Hematopoietic multipotent progenitor cell treated with erythropoietin and hydrocortisone succinate and interleukin-3 and kit ligand, for 15 days (in vitro differentiated cells): ENCODE measurements around the gene NAPA.
A peak's percentile ranks its signal among the peaks of the same experiment; 100 is the strongest.

Source experiments
- DNase-seq: peaks from one replicate; pipeline ENCODE4 v3.0.0-alpha.2; 2015; ENCODE audit warnings: low spot score

Gene NAPA

GRCh38 chr19:47514869-47515588 lies at the start of gene NAPA:
NAPA (minus strand) TSS chr19:47515063; CDS start chr19:47514940, 123 bp downstream.
- DNase-seq = peak; percentile 100

DNA sequence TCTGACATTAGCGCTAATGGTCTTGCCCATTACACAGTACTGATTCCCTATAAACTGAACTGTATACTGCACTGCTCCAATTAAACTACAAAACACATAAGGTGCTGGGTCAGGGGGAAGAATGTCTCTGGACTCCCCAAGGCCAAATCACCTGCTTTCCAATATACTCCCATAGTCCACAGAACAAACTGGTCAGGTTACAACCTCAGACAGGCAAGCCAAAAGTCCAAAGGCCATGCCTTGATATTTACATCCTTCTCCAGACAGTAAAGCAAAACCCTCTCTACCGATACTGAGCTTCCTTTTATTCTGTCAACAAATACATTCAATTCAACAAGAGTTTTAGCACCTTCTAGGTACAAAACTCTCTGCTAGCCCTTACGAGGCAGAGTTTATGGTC lies 49.2 kb upstream of the NAPA start:
- no peak for DNase-seq

DNA sequence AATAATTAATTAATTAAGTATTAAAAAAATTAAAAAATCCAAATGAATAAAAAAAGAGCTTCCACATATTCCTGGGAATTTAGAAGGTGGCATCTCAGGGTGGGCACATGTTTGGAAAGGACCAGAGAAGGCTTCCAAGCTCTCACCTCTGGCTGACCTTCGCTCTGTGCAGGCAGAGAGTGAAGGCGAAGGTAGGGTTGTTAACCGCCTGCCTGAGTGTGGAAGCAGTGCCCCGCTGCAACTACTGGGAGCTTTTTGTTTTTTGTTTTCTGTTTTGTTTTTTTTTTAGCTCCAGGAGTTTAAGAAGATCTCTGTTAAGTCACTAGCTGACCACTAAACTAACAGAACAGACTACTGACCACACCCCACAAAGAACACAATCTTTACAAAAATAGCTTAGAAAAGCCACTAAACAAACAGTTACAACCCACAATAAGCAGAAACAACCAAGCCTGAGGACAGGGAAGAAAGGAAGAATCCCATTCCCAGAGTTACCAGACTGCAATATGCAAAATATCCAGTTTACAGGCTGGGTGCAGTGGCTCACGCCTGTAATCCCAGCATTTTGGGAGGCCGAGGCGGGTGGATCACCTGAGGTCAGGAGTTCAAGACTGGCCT lies 46.7 kb upstream of the NAPA start:
- no peak for DNase-seq

DNA sequence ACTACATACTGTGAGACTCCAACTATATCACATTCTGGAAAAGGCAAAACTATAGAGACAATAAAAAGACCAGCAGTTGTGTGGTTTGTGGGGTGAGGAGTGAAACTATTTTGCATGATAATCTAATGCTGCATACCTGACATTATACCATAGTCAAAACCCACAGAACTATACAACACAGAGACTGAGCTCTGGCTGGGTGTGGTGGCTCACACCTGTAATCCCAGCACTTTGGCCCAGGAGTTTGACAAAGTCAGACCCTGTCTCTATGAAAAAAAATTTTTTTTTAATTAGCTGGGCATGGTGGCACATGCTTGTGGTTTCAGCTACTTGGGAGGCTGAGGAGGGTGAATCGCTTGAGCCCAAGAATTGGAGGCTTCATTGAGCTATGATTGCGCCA lies 46.1 kb upstream of the NAPA start:
- DNase-seq = no peak

GRCh38 chr19:47550129-47550528 lies 35.3 kb upstream of the NAPA start:
- DNase-seq = no peak

DNA sequence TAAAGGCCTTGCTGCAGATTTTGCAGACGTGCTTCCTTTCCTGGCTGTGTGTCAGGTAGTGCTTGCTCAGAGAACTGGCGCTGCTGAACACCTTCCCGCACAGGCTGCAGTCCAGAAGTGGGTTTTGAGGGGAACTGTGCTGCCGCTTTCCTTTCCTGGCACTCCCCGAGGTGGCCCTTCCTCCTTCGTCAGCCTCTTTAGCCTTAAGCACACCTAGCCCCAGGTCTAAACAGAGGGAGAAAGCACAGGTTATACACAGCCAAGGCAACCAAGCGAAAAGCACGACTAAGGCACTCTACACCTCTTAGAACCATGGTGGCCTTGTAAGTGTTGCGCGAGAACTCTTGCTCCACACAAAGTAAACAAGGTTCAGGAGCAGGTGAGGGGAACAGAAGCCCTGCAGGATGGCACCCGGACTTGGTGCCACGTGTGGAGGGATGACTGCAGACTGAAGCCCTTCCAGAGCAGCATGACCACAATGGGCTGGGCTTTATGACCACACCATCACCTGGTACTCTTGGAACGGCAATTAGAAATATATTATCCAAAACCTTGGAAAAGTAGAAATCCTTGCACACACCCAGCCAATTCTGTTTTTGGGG lies 34.5 kb upstream of the NAPA start:
- no peak for DNase-seq

GRCh38 chr19:47547199-47547598 lies 32.3 kb upstream of the NAPA start:
- no peak for DNase-seq

DNA sequence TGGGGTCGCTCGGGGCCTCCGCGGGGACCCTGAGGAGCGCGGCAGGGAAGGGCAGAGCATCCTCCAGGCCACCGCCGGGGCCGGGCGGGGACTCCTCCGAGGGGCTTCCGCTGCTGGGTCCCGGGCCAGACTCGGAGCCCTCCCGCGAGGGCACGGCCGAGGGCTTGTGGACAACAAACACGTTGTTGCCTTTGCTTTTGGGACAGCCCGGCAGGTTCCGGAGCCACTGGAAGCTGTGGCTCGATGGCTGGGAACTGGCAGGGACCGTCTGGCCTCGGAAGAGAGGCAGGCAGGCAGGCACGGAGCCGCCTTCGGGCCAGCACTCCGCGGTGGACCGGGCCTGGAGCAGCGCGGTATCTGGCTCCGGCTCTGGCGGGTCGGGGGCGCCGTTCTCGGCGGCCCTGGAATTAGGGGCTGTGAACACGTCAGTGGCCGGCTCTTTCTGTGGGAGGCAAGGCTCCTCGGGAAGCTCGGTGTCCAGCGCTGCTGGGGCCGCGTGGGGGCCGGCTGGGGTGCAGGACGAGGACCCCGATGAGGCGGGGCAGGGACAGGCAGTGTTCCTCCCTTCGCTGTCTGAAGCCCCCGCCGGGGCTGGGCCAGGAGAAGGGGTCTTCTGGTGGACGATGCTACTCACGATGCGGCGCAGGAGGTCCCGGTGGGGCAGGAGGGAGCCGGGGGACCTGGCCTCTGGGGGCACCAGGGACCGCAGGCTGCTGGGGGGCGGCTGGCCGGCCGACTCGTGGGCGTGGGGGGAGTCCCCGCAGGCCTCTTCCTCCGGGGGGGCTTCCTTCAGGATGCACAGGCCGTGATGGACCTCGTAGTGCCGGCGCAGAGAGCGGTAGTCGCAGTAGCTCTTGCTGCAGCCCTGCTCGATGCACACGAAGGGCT lies 30.4 kb upstream of the NAPA start:
- no peak for DNase-seq

DNA sequence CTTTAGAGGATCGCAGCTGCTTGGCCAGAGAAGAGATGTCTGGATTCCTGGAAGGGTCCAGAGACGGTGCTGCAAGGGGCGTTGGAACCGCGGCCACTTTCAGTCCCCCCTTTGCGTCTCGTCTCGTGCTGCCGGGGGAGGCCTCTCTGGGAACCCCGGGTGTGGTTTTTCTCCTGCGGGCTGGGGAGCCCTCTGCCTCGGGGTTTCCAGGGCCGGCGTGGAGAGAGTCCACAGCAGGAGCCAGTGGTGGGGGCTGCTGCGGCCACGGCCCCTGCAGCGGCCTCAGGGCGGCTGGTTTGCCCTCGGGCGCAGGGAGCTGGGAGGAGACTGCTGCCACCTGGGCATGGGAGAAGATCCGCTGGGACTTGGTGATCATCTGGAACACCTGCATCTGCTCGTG lies 29.6 kb upstream of the NAPA start:
- no peak for DNase-seq

DNA sequence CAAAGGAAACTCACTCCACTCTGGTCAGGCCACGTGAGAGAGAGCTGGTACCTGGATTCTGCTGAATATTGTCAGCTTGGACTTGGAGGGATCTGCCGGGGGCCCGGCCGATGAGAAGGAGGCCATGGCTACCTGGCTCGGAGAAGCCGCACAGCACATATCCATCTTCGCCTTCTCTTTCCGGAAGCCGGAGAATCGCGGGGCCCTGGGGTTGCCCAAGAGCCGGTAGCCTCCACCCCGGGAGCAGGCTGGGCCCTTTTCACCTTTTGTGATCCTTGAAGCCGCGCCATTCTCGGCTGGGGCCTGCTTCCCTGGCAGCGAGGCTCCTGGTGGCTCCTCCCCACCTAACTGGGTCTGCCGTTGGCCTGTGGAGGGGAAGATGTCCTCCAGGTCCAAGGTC lies 29.2 kb upstream of the NAPA start:
- DNase-seq = no peak

GRCh38 chr19:47542030-47542475 lies 27.2 kb upstream of the NAPA start:
- DNase-seq = no peak

- no peak for DNase-seq
Observed at GRCh38 chr19:47541518-47541917, 26.7 kb upstream of the NAPA start.

DNA sequence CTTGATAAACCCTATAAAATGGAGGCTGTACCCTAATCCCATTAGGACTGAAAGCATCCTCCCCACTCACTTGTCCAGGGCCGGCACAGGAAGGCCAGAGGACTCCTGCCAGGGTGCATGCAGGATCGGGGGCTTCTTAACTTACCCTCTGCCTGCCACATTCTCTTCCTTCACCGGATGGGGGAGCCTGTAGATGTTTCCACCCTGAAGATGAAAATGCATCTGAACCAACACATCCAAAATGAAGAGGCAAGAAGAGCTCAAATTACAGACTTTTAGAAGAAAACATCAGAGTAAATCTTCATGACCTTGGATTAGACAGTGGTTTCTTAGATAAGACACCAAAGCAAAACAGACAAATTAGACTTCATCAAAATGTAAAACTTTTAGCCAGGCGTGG lies 25.9 kb upstream of the NAPA start:
- no peak for DNase-seq

DNA sequence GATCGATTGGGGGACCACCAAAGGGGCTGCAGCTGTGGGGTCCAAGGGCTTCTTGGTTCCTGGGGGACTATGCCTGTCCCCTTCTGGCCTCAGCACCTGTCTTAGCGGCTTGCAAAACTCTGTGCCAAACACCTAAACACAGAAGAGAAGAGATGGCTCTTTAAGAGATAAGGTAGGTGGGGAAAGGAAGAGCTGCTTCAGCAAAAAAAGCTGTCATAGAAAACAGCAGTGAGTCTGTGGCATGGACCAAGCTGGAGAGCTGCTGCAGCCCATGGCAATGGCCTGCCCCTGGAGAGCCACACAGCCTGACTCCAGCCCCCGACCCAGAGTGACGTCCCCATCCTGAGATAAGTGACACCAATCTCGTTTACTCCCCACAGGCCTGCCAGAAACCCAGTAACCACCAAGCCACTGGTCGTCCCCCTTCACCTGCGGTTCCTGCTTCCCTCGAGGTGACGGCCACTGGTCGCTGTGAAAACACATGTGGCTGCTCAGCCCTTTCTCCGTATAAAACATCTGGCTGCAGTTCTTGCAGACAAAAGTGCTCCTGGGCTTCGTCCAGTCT lies 25.0 kb upstream of the NAPA start:
- no peak for DNase-seq

DNA sequence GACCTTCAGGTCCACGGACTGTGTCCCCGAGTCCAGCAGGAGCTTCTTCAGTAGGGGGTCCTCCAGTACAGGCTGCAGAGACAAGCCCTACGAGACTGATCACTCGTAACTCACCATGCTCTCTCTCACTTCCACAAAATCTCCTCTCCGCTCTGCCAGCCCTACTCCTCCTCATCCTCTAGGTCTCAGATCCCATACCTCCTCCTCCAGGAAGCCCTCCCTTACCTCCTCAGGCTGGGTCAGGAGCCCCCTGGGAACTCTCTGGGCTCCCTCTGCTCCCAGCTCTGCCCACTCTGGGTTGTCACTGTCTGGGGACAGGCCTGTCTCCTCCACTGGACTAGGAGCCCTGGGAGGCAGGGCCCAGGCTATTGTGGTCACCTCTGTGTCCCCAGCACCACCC lies 23.9 kb upstream of the NAPA start:
- DNase-seq = no peak

DNA sequence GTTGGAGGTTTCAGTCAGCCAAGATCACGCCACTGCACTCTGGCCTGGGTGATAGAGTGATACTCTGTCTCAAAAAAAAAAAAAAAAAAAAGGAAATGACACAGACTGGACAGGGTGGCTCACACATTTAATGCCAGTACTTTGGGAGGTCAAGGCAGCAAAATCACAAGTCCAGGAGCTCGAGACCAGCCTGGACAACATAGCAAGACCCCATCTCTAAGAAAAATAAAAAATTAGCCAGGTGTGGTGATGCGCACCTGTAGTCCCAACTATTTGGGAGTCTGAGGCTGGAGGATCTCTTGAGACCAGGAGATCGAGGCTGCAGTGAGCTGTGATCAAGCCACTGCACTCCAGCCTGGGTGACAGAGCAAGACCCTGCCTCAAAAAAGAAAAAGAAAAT lies 22.6 kb upstream of the NAPA start:
- no peak for DNase-seq

DNA sequence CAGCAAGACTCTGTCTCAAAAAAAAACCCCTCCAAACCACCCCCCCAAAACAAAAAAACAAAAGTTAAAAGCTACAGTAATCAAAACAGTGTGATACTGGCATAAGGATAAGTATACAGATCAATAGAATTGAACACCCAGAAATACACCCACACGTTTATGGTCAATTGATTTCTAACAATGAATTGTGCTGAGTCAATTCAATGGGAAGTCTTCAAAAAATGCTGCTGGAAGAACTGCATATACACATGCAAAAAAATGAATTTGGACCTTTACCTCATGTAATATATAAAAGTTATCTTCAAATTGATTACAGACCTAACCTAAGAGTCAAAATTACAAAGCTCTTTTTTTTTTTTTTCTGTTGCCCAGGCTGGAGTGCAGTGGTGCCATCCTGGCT lies 19.8 kb upstream of the NAPA start:
- no peak for DNase-seq

- DNase-seq = no peak
Observed at GRCh38 chr19:47531640-47532387, 17.0 kb upstream of the NAPA start.

GRCh38 chr19:47529018-47529742 lies 14.3 kb upstream of the NAPA start:
- DNase-seq = no peak

GRCh38 chr19:47526798-47527197 lies 11.9 kb upstream of the NAPA start:
- no peak for DNase-seq

DNA sequence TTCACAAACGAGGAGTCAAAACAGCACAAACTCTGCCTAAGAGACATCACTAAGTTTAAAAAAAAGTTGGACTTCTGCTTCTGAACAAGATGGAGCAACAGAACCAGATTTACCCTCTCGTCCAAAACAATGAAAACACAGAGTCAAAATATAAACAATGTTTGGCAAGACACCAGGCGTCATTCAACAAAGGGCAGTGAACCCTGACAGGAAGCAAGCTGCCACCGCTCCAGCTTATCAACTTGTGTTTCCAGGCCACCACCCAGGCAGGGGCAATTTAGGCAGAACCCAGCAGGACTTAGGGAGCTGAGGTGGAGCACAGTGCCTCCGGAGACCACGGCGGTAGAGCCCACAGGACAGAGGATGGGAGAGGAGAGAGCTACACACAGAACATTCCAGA lies 8.6 kb upstream of the NAPA start:
- no peak for DNase-seq
